AG20443 (cell line): ENCODE data around the gene PHF3.

Experiments
- DNase-seq: peaks from one replicate; pipeline ENCODE4 v3.0.0; 2012; ENCODE audit warnings: low spot score, mixed read lengths

The PHF3 gene

DNA sequence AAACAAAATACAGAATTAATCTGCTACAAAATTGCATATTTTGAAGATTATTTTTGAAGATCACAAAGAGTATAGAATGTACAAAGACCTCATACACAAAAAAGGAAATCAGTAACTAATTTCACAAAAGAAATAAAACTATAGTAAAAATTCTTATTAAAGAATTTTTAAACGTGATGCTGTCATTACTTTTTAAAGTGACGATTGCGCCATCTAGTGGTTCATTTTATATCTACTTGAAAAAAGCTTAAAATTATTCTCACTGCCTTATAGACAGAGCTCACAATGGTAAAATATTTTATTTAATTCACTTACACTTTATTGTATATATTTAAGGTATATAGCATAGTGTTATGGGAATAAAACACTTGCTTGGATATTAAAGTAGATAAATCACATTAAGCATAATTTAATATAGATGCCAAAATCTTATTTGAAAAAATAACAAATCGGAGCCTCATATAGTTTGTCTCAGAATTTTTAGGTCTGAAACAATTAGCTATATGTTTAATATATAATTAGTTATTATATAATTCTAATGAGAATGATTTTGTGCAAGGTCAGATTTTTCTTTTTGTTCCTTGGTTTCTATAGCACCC, 128.8 kb downstream of the PHF3 start:
- DNase-seq, result no peak
